DMS 273 treated with DMSO at 0.1 percent for 48 hours (cell line): ENCODE measurements around the gene BICD2.
A peak's percentile ranks its signal among the peaks of the same experiment; 100 is the strongest.

Experiments
- DNase-seq: peaks from one replicate; lab custom pipeline; 2025; lab: John Stamatoyannopoulos, UW

BICD2 gene

DNA sequence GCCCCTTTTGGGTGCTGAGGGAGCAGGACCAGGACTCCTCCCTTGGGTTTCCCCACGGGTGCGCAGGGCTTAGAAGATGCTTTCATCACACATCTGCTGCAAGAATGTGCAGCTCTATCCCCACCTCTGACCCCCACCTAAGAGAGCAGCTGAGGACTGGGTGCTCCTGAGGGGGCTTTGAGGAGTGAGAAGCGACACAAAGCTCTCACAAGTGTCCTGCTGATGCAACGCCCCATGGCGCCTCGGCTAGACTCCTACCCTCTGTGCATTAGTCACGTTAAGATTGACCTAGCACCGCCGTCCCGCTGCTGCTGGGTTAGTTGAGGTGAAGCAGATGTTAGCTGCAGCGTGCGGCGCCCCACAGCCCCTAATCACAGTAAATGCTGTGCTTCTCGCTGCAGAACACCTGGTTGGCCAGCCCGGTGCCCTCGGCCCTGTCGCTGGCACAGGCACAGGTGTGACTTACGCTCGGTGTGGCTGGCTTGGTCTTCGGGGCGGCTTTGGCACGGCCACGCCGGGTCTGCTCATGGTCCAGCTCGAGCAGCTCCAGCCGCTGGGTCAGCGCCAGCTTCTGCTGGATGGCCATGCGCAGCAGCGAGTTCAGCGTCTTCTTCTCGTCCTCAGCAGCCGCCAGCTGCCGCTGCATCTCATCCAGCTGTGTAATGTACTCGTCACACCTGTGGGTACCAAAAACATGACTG lies 49.7 kb downstream of the BICD2 start:
- DNase-seq, result no peak

- no peak for DNase-seq
Observed at GRCh38 chr9:92714016-92714415, 50.6 kb downstream of the BICD2 start.

DNA sequence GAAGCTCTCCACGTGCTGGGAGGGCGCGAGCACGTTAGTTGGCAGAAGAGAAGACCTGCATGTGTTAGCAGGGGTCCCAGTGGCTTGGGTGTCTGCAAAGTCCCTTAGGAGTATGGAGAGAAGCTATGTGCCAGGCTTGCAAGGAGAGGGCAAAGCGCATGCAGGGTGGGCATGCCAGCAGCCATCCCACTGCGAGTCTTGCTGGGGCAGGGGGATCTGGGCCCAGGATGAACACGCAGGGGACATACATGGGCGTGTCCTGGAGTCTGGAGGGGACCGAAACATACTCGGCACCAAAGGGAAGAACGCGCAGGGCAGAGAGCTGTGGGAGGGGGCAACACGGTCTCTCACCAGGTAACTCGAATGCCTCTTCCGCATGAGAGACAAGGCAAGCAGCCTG lies 51.1 kb downstream of the BICD2 start:
- no peak for DNase-seq

DNA sequence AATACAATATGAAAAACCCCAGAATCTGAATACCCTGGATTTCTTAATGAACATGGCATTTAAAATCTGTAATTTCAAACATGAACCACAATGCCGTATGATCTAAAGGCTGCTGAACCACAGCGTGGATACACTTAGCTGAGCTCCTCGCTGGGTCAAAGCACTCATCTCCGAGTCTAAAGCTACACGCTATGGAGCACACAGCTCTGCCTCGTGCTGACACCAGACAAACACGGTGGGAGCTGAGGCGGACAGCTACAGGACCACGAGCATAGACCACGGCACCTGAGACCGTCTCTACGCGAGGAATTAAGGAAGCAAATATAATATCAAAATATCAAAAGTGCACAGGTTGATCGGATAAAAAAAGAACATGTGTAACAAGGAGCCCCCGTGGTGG lies 51.9 kb downstream of the BICD2 start:
- DNase-seq, result no peak

- no peak for DNase-seq
Observed at GRCh38 chr9:92711844-92712243, 52.8 kb downstream of the BICD2 start.

DNA sequence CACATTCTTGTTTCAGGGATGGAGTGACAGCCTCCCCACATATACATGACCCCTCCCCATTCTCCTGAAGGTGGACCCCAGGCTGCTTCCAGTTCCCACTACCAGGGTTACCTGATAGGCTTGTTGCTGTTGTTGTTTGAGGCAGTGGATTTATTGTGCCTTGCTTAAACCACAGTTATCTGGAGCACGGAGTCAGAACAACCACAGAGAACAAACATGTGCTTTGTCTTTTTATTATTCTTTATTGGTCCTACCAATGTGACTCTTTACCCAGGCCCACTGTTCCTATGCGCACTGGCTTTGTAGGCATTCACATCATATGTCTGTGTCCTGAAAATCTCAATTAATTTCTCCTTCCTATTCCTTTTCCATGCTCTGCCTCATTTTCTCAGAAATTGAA lies 53.5 kb downstream of the BICD2 start:
- no peak for DNase-seq

DNA sequence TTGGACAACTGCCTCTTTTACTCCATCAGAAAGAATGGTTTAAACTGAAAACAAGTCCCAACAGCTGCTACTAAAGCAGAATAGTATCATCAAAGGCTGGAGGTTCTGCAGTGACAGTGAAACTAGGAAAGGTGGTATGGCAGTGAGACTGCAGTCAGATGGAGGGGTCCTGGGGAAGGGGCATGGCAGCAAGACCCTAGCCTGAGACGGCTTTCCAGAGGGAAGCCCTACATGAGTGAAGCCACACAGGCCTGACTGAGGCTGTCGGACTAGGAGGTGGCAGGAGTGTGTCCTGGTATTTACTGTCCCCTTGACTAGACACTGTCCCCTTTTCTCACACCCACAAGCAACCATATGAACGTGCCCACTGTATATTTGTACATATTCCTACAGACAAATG lies 54.3 kb downstream of the BICD2 start:
- DNase-seq, result no peak

GRCh38 chr9:92709954-92710353 lies 54.7 kb downstream of the BICD2 start:
- no peak for DNase-seq

DNA sequence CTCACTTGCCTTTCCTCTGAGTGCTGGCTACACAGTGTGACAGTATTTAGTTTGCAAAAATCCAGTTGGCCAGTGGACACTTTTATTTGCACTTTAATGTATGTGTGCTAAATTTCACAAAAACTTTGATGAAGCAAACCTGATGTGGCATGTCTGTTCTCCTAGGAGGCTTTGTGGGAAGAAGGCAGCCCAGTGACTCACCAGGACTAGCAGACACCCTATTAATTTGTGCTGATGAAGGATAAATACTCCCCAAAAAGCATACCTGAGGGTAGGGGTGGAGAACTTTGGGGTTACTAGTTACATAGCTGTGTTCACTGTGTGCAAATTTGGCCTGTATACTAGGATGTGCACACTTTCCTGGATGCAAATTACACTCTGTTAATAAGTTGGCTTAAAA lies 55.4 kb downstream of the BICD2 start:
- DNase-seq, result no peak

DNA sequence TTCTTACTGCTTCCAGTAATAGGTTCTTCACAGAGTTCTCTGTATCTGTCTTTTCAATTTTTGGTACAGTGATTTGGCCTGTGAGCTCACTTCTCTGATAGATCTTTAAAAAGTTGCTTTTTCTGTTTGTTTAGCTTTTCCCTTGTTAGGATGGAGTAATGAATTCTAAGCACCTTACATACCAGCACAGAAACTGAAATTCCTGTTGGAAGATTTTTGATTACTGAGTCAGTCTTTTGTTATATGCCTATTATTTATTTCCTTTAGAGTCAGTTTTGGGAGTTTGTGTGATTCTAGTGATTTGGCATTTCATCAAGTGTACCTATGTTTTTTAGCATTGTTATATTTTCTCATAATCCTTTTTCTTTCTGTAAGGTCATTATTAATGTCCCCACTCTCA lies 57.1 kb downstream of the BICD2 start:
- DNase-seq, result no peak

GRCh38 chr9:92706218-92706940 lies 58.3 kb downstream of the BICD2 start:
- DNase-seq, result no peak

DNA sequence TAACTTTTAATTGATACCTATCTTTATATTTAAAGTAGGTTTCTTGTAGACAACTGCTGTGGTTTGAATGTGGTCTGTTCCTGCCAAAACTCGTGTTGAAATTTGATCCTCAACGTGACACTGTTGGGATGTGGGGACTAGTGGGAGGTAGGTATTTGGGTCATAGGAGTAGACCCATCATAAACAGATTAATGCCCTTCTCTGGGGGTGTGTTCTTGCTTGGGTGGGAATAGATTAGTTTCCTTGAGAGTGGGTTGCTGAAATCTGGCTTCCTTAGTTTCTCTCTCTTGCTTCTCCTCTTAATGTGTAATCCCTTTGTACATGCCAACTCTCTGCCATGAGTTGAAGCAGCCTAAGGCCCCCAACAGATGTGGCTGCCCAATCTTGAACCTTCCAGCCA lies 60.1 kb downstream of the BICD2 start:
- DNase-seq, result no peak

DNA sequence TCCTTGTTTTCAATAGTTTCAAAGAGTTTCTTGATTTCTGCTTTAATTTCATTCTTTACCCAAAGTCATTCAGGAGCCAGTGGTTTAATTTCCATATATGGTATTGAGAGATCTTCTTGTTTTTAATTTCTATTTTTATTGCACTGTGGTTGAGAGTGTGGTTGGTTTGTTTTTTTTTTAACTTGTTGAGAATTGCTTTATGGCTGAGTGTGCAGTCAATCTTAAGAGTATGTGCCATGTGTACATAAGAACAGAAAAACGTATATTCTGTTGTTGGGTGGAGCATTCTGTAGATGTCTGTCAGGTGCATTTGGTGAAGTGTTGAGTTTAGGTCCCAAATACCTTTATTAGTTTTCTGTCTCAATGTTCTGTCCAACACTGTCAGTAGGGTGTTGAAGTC lies 68.0 kb downstream of the BICD2 start:
- DNase-seq, result no peak

- no peak for DNase-seq
Observed at GRCh38 chr9:92686954-92687353, 77.7 kb downstream of the BICD2 start.

DNA sequence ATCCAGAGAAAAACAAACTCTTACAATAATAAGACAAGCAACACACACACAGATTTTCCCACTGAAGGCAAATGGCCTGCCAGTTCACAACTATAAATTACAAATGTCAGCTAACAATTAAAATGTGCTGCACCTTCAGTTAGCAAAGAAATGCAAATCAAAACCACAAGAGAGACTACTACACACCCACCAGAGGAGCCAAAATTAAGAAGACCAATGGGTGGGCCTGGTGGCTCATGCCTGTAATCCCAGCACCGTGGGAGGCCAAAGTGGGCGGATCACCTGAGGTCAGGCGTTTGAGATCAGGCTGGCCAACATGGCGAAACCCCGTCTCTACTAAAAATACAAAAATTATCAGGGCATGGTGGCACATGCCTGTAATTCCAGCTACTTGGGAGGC lies 79.6 kb downstream of the BICD2 start:
- no peak for DNase-seq

- no peak for DNase-seq
Observed at GRCh38 chr9:92682269-92682668, 82.4 kb downstream of the BICD2 start.

GRCh38 chr9:92680166-92681119 lies 84.2 kb downstream of the BICD2 start:
- DNase-seq, result no peak

DNA sequence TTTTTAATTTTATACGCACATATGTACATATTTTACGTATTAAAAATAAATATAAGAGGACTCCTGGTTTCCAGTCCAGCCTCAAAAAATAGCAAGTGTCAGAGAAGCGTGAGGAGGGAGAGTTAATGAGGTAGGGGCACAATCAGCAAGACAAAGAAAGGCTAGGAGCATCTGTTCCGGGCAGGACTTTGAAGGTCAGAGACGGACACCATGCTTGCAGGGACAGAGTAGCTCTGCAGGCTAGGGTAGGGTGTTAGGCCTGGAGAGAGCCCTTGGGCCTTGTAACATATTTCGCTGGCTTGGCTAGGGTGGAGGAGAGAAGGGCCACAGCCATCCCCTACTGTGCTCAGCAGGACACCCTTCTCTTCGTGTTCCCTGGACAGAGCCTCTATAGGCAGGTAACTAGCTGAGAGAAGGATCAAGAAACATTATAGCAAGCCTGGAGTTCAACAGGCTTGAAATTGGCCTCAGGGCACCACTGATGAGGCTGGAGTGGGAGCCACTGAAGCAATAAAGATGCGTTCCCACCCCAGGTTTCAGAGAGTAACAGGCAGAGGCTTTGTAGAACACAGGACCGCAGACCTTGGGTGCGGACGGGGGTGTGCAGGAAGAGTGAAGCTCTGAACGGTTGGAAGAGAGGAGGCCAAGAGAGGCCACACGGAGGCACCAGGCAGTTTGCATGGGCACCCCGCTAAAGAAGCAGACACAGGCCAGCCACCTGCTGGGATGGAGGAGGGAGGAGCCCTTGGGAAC lies 85.0 kb downstream of the BICD2 start:
- DNase-seq, result no peak

DNA sequence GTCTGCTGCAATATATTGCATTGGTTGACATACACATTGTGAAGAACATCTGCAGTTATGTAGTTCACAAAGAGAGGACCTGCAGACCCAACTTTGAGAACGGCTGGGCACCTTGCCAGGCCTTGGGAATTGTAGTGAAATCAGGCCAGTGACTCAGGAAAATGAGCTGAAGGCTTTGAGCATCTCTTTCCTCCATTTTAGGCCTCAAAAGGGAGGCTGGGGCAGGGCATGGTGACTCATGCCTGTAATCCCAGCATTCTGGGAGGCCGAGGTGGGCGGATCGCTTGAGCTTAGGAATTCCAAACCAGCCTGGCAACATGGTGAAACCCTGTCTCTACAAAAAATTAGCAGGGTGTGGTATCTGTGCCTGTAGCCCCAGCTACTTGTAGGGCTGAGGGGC lies 93.3 kb downstream of the BICD2 start:
- DNase-seq, result no peak

DNA sequence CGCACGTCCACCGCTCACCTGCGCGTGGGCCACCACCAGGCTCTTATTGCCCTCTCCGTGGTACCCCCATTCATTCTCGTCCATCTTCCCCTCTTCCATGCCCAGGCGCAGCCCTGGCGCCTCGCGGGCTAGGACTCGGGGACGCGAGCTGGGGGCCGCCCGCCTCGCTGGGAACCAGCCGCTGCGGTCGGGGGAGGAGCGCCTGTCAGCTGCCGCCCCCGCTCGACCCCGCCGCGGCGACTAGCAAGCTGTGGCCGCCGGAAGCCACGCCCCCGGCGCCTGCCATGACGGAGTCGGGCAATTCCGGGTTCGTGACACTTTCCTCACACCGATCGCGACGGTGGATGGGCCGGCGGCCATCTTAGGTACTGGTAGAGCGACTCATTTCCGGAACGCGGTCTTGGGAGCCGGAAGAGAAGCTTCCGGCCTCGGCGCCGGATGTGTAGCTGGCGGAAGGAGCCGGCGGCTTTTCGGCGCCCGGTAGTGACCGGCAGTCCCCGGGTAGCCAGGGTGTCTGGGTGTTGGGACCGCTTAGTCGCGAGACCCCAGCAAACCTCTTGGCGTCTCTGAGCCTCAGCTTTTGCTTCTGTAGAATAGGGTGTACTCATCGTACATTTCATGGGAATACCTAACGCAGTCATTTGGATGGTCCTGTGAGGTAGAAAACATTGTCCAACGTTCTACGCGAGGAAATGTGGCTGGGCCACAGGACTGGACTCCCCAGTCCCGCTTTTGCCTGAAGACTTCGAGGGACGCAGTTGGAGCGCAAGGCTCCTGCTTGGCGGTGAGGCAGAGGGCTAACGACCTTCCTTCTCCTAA lies 94.5 kb downstream of the BICD2 start, which contains the start of gene IPPK:
Gene IPPK (minus strand): TSS at position 242 of the 819 bp plus-strand sequence. CDS start 143 bp downstream, at position 99.
- peak; percentile 95 for DNase-seq

- no peak for DNase-seq
Observed at GRCh38 chr9:92669527-92669889, 95.1 kb downstream of the BICD2 start.
